Stimulated activated CD8-positive, alpha-beta memory T cell treated with anti-CD3 and anti-CD28 coated beads, Interleukin-12 subunit alpha, Interleukin-12 subunit beta, amount 100 ng/mL, for 24 hours (primary cell): ENCODE results near the gene BRPF1.
"Not testable (repeated sequence)": the region's sequence is repeated elsewhere in the genome, so short reads cannot be mapped to it uniquely, and the experiment has no call there.

ENCODE experiments used
- DNase-seq: peaks from one replicate; pipeline ENCODE4 v3.0.0-alpha.2; 2020; ENCODE audit errors: extremely low read depth

Gene BRPF1

DNA sequence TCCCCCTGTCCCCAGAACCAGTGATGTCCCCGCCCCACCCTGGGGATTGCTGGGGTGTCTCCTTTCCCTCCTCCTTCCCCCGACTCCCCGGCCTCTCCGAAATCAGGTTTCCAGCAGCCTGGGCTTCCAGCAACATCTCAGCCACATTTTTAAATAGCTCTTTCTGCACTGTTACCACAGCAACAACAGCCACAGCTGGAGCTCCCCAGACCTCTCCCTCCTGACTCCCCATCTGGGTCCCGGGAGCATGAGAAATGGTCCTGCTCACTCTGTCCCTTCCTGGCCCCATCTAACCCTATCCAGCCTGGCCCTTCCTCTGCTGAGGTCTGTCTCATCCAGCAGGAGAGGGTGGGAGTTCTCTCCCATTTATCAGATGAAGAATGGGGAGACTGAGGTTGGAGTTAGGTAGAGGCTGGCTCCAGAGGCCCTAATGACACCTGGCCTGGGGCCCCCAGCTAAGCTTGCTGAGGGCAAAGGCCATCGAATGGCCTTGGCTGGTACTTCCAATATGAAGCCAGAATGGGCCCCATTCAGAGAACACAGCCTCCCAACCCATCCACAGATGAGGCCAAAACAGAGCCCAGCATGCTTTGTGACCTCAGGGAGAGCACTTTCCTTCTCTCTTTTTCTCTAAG, 36.7 kb downstream of the BRPF1 start:
- DNase-seq, result no peak

DNA sequence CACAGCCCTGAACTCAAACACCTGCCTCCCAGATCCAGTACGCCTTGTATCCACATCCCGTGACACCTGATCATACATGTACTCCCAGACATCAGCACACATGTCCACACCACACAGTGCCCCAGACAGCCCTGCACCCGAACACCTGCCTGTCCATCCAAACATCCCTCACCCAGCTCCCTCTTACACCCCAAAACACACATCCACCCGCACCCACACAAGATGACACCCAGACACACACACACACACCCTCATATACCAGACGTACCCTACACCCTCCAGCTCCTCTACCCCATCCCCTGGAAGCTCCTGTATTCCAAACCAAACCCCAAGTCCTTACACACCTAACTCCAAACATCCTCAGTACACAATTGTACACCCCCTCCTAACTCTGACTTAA, 37.5 kb downstream of the BRPF1 start:
- DNase-seq, result no peak

DNA sequence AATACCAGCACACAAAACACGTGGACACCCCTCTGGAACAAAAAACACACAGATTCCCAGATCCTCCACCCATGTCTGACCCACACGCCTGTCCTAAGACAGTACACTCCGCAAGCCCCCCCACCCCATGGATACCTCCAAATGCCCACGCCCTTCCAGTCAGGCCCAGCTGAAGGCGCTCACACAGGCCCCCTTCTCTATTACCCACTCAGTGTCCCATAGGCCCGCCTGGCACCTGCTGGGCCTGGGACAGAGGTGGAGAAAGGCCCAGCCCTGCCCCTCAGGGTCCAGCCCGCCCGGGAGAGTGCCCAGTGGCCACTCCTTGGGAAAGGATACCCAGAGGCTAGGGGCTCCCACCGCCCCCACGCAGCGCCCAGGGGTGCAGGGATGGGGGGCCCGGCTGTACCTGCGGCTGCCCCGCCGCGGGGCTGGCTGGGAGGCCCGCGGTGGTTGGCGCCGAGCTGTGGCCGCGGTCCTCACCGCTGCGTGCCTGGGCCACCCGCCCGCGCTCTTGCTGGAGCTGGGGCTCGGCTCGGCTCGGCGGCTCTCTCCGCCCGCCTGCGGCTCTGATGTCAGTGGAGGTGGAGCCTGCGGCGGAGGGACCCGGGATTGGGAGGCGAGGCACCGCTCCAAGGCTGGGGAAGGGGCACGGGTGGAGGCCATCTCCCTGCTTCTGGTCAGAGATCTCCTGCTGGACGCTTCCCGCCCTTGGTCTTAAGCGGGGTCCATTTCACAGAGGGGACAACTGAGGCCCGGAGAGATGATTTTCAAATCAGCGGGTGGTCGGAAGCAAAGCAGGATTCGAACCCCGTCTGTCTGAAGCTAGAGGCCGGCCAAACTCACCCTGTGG, 38.1 kb downstream of the BRPF1 start, which contains the start of gene CAMK1:
Gene CAMK1, minus strand, starts transcription at position 522 of the 850 bp plus-strand sequence. CDS start 2,198 bp downstream, outside the sequence.
- no peak for DNase-seq

DNA sequence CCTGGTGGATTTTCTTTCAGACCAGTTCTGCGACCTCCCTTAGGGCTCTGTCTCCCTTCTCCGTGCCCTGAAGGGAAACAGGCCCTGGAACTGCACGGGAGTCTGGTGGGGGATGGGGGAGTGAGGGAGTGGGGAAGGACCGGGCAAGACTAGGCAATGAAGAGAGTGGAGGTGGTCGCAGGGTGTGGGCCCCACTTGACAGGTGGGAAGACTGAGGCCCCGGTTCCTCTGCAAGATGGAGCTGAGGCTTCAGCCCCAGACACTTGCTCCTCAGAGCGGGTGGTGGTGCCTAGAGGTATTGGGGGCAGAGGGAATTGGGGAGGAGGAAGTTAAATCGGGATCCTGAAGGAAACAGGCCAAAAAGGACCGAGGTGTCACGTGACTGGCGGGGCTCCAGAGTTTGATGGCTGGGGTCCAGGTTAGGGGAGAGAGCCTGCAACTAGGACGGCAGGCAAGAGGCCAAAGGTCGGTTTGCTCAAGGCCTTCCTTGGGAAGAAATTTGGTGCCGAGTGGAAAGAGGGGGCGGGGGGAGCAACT, 38.8 kb downstream of the BRPF1 start:
- no peak for DNase-seq

DNA sequence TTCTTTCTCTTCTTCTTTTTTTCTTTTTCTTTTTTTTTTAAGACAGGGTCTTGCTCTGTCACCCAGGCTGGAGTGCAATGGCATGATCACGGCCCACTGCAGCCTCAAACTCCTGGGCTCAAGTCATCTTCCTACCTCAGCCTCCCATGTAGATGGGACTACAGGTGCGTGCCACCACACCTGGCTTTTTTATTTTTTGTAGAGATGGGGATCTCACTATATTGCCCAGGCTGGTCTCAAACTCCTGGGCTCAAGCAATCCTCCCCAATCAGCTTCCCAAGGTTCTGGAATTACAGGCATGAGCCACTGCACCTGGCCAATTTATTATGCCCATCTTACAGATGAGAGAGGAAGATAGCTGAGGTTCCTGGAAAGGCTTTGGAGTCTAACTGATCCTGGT, 39.5 kb downstream of the BRPF1 start:
- DNase-seq, result not testable (repeated sequence)

DNA sequence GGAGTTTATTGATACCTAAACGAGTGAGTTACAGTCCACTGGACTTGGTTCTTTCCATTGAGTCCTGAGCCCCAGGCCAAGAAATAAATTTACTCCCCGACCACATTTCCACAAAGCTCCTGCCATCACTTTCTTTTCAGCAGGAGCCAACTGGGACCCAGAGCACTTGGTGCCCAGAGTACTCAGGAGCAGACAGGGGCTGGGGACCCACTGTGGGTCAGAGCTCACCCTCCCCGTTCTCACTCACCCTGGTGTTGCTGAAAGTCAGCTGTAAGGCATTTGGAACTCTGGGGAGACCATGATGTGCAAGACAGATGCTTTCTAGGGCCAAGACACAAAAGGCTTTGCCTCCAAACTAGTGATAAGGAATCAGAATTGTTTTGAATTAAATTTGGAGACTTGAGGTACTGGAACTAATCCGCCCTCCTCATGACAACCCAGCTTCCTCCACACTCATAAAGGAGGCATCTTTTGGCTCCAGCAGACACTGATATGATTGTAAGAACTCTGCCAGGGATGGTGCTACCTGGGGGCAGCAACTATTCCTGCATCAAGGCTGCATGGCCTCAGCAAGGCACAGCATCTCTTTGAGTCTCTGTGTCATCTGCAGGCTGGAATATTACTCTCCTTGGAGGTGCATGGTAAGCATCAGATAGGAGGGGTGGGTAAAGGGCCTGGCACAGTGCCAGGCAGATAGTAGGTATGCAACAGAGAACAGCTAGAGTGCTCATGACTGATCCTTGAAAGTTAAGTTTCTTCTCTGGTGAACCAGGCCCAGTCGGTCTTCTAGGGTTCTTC, 45.6 kb downstream of the BRPF1 start:
- no peak for DNase-seq

DNA sequence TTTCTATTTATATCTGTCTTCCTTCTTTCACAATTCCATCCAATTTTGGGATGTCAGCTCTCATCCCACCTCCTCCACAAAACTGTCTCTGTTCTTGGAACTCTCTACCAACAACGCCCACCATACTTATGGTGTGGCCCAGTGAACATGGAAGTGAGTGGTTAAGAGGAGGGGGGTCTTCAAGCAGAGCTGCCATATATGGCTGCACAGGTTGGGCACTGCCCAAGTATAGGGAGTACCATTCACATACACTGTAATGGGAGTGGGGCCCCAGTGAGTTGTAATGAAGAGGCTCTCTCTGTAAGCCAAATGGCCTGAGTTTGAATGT, 46.1 kb downstream of the BRPF1 start:
- no peak for DNase-seq

DNA sequence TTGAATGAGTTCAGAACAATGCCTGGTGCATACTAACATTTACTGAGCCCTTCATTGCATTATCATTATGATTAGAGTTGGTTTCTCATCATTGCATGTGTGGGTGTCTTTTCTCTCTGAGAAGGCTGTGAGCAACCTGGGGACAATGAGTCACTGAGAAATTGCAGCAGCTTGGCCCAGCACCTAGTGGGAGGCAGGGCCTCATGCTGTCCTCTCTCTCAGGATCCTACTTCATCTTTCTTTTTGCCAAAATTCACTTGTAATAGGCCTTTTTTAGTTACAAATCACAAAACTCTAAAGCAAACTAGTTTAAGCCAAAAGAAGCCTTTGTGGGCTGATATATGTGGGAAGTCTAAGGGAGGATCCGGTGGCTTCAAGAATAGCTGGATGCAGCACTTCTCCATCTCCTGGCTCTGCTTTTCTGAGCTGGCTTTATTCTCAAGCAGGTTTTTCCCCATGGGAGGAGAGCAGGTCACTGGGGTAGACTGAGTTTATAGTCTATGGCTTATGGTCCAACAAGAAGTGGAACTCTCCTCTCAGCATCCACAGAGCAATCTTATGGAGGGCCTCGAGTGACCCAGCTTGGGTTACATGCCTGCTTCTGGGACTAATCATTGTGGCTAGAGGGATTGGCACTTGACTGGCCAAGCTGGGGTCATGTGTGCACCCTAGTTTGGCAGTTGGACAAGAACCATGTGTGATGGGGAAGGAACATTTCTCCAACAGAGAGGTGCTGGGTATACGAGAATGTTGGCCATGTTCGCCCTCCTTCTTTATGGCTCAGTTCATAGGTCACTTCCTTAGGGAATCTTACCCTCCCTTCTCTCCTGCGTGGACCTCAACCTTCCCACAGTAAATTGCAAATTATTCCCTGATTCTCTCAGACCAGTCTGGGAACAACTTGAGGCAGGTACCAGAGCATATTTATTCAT, 46.9 kb downstream of the BRPF1 start:
- DNase-seq, result no peak

DNA sequence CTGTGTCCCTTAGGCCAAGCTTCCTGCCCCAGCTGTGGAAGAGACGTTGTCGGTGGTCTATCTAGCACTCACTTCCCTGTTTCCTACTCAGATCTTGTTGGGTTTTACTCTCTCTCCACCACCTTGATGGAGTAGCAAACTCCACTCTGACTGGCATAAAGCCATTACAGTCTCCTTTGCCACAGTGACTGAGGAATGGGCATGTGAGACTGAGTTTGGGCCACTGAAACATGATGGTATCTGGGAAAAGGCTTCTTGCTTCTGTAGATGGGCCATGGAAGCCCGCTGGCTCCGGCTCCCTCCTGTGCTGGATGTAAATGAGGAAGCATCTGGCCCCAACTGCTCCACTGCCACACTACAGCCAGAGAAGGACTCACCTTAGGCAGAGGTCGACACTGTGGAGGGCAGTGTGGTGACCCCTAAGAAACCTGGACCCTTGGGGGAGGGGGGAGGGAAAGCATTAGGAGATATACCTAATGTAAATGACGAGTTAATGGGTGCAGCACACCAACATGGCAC, 47.6 kb downstream of the BRPF1 start:
- DNase-seq, result no peak

DNA sequence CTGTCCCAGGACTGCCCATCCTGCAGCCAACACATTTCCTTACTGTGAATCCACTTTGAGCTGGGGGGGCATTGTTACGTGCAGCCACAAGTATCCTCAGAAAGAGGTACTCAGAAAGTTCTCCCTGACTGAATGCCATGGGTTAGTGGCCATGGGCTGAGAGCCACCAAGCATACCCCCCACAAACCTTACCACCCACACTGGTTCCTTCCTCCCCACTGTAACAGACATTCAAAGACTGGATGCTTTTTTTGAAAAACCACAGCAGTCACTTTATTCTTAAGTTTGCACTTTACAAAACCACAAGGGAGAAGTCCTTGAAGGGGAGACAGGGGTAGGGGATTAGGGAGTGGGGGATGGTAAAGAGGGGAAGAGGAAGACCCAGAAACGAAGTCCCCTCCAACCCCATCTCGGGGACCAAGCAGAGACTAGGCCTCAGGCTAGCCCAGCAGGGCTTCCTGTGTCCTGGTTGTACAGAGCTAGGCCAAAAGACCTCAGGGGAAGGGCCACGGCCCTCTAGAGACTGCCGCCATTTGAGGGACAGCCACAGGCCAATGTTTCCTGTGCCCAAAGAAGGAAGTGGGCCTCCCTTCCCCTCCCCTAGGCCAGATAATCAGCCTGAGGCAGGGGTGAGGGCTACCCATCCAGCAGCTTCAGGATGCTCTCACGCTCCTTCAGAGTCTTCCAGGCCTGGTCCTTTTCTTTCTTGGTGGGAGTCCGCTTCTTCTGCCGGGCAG, 48.4 kb downstream of the BRPF1 start:
- no peak for DNase-seq

DNA sequence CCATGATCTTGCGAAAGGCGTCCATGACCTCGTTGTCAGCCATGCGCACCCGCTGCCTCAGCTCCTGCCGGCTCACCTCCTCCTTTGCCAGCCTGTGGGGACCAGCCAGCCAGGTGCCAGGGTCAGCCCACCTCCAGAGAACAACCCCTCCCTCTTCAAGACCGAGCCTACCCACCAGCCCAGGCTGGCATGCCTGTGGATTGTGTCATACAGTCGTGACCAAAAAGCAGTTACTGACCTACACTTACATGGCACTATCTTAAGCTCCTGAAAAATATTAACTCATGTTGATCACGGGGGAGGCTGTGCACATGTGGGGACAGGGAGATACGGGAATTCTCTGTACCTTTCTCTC, 48.9 kb downstream of the BRPF1 start:
- DNase-seq, result no peak

DNA sequence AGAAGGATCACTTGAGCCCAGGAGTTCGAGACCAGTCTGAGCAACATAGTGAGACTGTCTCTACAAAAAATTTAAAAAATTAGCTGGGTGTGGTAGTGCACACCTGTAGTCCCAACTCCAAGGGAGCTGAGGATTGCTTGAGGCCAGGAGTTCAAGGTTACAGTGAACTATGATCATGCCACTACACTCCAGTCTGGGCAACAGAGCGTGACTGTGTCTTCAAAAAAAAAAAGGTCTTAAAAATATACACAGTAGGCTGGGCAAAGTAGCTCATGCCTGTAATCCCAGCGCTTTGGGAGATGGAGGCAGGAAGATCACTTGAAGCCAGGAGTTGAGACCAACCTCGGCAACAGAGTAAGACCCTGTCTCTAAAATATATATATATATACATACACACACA, 49.4 kb downstream of the BRPF1 start:
- no peak for DNase-seq

DNA sequence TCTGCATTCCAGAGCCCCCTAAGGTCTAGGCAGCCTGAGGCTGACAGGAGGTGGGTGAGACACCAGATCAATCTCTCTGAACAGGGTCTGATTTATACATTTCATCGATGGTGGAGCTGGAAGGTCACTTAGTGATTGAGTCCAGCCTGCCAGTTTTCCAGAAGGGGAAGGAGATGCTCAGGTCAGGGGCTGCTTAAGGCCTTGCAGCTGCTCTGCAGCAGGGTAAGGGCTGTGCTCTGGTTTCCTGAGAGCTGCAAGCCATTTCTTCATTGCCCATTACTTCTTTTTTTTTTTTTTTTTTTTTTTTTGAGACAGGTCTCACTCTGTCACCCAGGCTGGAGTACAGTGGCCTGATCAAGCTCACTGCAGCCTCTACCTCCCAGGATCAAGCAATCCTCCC, 50.0 kb downstream of the BRPF1 start:
- no peak for DNase-seq

DNA sequence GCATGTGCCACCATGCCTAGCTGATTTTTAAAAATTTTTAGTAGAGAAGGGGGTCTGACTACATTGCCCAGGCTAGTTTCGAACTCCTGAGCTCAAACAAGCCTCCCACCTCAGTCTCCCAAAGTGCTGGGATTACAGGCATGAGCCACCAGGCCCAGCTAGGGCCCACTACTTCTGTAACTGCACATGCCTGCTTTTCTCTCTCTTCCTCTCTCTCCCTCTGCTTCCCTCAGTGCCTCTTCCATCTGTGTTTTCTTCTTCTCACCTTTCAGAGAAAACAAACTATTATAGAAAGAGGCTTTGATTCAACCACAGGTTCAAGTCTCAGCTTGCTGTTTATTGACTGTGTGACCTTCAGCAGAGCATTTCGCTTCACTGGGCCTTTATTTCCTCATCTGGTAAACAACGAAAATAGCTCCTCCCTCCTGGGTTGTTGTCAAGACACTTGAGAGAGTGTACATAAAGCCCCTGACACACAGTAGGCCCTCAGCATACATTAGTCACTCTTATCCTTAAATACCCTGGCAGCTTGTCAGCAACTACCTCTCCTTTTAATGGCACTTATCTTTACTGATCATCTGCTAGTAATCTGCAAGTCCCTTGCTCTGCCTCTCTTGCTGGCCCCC, 50.6 kb downstream of the BRPF1 start:
- DNase-seq, result no peak

DNA sequence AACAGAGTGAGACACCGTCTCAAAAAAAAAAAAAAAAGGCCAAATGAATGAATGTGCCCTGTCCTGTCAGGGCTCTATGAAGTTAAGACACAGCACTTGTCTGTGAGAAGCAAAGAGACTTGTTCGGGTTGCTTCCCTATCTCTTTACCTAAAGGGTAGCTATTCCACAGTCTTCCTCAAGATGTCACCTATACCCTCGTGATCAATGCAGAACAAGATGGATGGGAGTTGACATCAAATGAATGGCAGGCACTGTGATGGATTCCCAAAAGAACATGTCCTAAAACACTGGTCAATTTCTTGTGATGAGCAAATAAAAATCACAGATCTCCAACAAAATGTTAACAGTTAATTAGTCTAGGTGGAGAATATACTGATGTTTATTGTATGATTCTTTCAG, 51.2 kb downstream of the BRPF1 start:
- DNase-seq, result no peak

DNA sequence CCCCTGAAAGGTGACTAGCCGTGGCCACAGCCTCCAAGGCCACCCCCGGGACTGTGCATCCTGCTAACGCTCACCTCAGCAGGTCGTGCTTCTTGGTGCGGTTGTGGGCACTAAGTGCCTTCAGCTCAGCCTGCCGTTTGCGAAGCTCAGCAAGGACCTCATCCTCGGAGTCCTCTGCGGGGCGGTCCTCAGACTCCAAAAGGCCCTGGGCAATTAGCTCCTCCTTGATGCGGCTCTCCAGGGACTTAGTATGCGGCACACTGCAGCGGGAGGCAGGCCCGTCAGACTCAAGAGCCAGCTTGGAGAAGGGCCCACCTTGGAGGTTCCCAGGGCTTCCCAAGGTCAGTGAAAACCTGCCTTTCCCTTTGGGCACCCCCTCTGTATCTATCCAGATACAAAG, 52.4 kb downstream of the BRPF1 start:
- no peak for DNase-seq

DNA sequence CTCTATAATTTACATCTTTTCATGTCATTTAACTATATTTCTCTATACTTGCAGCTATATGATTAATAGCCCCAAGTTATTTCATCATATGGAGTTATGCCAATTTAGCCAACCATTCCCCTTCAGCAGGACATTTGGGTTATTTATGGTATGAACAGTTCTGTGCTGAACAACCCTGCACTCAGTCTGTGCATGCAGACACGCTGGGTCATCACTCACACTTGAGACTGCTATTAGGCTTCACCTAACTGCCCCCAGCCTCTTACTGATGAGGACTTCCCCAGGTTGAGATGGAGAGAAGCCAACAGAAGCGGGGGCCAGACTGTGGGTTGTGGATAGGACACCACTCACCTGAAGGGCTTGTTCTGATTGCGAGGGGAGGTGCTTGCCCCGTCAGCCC, 53.4 kb downstream of the BRPF1 start:
- DNase-seq, result no peak

DNA sequence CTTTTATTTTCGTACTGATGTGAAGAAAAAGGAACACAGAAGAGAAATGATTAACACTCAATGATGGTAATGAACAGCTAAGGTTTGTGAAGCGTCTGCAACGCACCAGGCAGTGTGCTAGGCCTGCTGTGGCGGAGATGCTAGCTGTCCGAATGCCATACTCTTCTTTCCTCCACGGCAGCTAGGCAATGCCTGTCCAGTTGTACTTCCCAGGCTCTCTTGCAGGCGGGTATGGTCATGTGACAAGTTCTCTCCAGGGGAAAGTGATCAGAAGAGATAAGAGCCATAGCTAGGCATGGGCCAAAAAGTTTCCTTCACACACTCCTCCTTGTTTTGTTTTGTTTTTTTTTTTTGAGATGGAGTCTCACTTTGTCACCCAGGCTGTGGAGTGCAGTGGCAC, 54.1 kb downstream of the BRPF1 start:
- DNase-seq, result no peak

DNA sequence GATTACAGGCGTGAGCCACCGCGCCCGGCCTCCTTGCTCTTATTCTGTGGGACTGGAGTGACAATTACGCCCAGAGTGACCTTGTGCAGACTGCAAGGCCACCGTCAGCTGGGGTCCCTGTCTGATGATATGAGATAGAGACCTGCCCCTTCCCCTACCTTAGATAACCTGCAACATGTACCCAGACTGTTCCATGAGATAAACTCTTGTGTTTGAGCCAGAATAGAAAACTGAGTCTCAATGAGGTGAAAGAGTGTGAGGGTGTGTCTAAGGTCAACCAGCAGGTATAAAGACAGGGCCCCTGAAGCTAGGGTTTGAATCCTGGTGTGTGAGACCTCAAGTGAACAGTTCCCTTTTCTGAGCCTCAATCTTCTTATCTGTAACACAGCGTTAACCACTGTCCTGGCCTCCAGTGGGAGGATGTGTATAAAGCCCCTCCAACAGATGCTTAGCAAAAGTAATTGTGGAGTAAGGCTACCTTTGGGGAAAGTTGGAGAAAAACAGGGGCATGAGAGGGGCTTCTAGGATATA, 54.7 kb downstream of the BRPF1 start:
- no peak for DNase-seq
